Neural cell (in vitro differentiated cells): ENCODE data around the gene TAGLN3. TPM values are rescaled to one million over a fixed set of nuclear protein-coding genes. Genes with fewer than 3 reads are reported as not detected.

Experiments
- H2AFZ ChIP-seq: fragments of 200-600, 300-800 bp; sonication (generic), shearing (Covaris generic); 2 replicates; pipeline ENCODE4 v1.6.0; 2014; ENCODE audit warnings: low read depth, mild to moderate bottlenecking, antibody characterized with exemption, low read length, moderate library complexity
- H3F3A ChIP-seq: fragments of 200-600 bp; shearing (Covaris generic); 2 replicates; pipeline ENCODE4 v1.6.1; 2016; ENCODE audit warnings: mild to moderate bottlenecking, moderate library complexity, mixed read lengths, antibody characterized with exemption, low read length; ENCODE audit not compliant: insufficient read depth, poor library complexity, severe bottlenecking
- H3K27ac ChIP-seq: fragments of 200-600, 300-800 bp; sonication (generic), shearing (Covaris generic); 2 replicates; pipeline ENCODE4 v1.5.1; 2014; ENCODE audit warnings: mild to moderate bottlenecking, low read length, moderate library complexity
- H3K27me3 ChIP-seq: fragments of 300-800, 200-600 bp; sonication (generic), shearing (Covaris generic); 2 replicates; pipeline ENCODE4 v1.6.0; 2014; ENCODE audit warnings: mild to moderate bottlenecking, low read depth, low read length, moderate library complexity; ENCODE audit not compliant: insufficient read depth
- H3K36me3 ChIP-seq: fragments of 300-800, 200-600 bp; sonication (generic), shearing (Covaris generic); 2 replicates; pipeline ENCODE4 v1.5.1; 2014; ENCODE audit warnings: mild to moderate bottlenecking, antibody characterized with exemption, low read length, moderate library complexity; ENCODE audit not compliant: insufficient read depth
- H3K4me2 ChIP-seq: fragments of 300-800, 200-600 bp; sonication (generic), shearing (Covaris generic); 2 replicates; pipeline ENCODE4 v1.6.0; 2014; ENCODE audit warnings: mild to moderate bottlenecking, low read length
- H3K4me3 ChIP-seq: fragments of 300-800, 200-600 bp; sonication (generic), shearing (Covaris generic); 2 replicates; pipeline ENCODE4 v1.5.1; 2014; ENCODE audit warnings: mild to moderate bottlenecking, low read length, moderate library complexity
- H3K79me2 ChIP-seq: fragments of 200-600 bp; shearing (Covaris generic); replicated peaks from 2 replicates; pipeline ENCODE4 v1.6.0; 2014; ENCODE audit warnings: mild to moderate bottlenecking, low read length, moderate library complexity; ENCODE audit not compliant: insufficient read depth
- H3K9ac ChIP-seq: fragments of 300-800, 200-600 bp; sonication (generic), shearing (Covaris generic); 2 replicates; pipeline ENCODE4 v1.6.1; 2016; ENCODE audit warnings: mild to moderate bottlenecking, low read length, mixed read lengths
- H3K9me2 ChIP-seq: fragments of 200-600 bp; shearing (Covaris generic); 2 replicates; pipeline ENCODE4 v1.6.1; 2016; ENCODE audit warnings: mild to moderate bottlenecking, low read length, mixed read lengths; ENCODE audit not compliant: insufficient read depth
- H3K9me3 ChIP-seq: fragments of 200-600, 300-800 bp; sonication (generic), shearing (Covaris generic); 2 replicates; pipeline ENCODE4 v1.6.1; 2016; ENCODE audit warnings: mild to moderate bottlenecking, mixed run types, low read length, moderate library complexity, mixed read lengths
- H4K20me1 ChIP-seq: fragments of 200-600 bp; shearing (Covaris generic); 2 replicates; pipeline ENCODE4 v1.6.1; 2016; ENCODE audit warnings: mild to moderate bottlenecking, mixed run types; ENCODE audit not compliant: insufficient read depth
- EP300 ChIP-seq: fragments of 450-650 bp; conservative IDR thresholded peaks from 2 replicates; pipeline ENCODE4 v1.6.1; 2014; ENCODE audit warnings: antibody characterized with exemption, mild to moderate bottlenecking, moderate library complexity; ENCODE audit not compliant: poor library complexity, severe bottlenecking
- EZH2 ChIP-seq: fragments of 200-600, 300-800 bp; shearing (Covaris generic), sonication (generic); IDR thresholded peaks from 2 replicates; pipeline ENCODE4 v1.6.1; 2014; ENCODE audit warnings: antibody characterized with exemption, low read length, borderline replicate concordance, mild to moderate bottlenecking; ENCODE audit not compliant: insufficient read depth, poor library complexity, severe bottlenecking
- MXI1 ChIP-seq: fragments of 450-650 bp; conservative IDR thresholded peaks from 2 replicates; pipeline ENCODE4 v1.6.1; 2014; ENCODE audit warnings: antibody characterized with exemption, mild to moderate bottlenecking; ENCODE audit not compliant: poor library complexity, severe bottlenecking
- POLR2AphosphoS5 ChIP-seq: IDR thresholded peaks from 2 replicates; pipeline ENCODE4 v1.6.1; 2012
- RAD21 ChIP-seq: fragments of 450-650 bp; conservative IDR thresholded peaks from 2 replicates; pipeline ENCODE4 v1.6.1; 2014; ENCODE audit warnings: antibody characterized with exemption, mild to moderate bottlenecking, moderate library complexity
- SMC3 ChIP-seq: fragments of 450-650 bp; conservative IDR thresholded peaks from 2 replicates; pipeline ENCODE4 v1.6.1; 2014; ENCODE audit warnings: antibody characterized with exemption, mild to moderate bottlenecking, moderate library complexity; ENCODE audit not compliant: poor library complexity
- TAF1 ChIP-seq: IDR thresholded peaks from 2 replicates; pipeline ENCODE4 v1.6.1; 2012; ENCODE audit warnings: low read depth
- polyA plus RNA-seq: library from polyadenylated mRNA; depleted of rRNA; stranded (reverse); fragments of >200 nt; gene quantifications from 2 replicates; pipeline ENCODE4 v1.2.3, GENCODE V29; 2014
- TF ChIP-seq, protein P1 (sequence below): fragments of 450-650 bp; IDR thresholded peaks from 2 replicates; pipeline ENCODE4 v1.5.1; 2014; ENCODE audit warnings: antibody characterized with exemption, mild to moderate bottlenecking, moderate library complexity; ENCODE audit not compliant: poor library complexity, severe bottlenecking
- TF ChIP-seq, protein P2 (sequence below): IDR thresholded peaks from 2 replicates; pipeline ENCODE4 v1.6.1; 2012; ENCODE audit warnings: borderline replicate concordance

TAGLN3 gene
- polyA plus RNA-seq, 1 donor from 2014 or later, result 519 TPM

- Histone ChIP-seq H4K20me1 (no peaks in the 10 kb centered on the region), H3K36me3 (peaks cover 18% of the 10 kb centered on the region), H3K4me3 (peak overlapping the region; percentile 88), H3K9ac (no peak overlapping the region), H2AFZ (no peak overlapping the region), H3K27me3 (no peaks in the 10 kb centered on the region), H3K9me3 (no peaks in the 10 kb centered on the region), H3K79me2 (peaks cover 80% of the 10 kb centered on the region), H3F3A (no peaks in the 10 kb centered on the region), H3K9me2 (no peaks in the 10 kb centered on the region), H3K27ac (no peak overlapping the region), H3K4me2 (peak overlapping the region; percentile 99)
- TF ChIP-seq TAF1, result no peak
- TF ChIP-seq SMC3, result no peak
- TF ChIP-seq, protein P1, sequence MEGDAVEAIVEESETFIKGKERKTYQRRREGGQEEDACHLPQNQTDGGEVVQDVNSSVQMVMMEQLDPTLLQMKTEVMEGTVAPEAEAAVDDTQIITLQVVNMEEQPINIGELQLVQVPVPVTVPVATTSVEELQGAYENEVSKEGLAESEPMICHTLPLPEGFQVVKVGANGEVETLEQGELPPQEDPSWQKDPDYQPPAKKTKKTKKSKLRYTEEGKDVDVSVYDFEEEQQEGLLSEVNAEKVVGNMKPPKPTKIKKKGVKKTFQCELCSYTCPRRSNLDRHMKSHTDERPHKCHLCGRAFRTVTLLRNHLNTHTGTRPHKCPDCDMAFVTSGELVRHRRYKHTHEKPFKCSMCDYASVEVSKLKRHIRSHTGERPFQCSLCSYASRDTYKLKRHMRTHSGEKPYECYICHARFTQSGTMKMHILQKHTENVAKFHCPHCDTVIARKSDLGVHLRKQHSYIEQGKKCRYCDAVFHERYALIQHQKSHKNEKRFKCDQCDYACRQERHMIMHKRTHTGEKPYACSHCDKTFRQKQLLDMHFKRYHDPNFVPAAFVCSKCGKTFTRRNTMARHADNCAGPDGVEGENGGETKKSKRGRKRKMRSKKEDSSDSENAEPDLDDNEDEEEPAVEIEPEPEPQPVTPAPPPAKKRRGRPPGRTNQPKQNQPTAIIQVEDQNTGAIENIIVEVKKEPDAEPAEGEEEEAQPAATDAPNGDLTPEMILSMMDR, result no peak
These were observed 4.8 kb downstream of the TAGLN3 start for GRCh38 chr3:112003321-112004080.

DNA sequence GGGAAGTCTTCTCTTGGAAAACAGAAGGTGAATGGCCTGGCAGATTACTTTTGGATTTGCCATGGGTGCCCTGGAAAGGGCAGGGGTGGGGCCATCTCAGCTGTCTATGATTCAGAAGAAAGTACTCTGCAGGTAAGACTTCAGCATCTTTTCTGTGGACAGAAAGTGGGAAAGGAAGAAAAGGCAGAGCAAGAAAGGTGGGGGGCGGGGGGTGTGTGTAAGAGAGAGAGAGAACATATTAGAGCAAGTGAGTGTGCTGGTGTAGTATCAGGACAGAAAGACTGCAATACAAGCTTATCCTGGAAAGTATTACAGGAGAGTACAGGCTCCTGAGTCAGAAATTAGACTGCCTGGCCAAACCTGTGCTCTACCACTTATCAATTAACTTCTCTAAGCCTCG is 5.5 kb downstream of the TAGLN3 start:
- H3K9ac ChIP-seq, result no peak overlapping the region
- no peaks in the 10 kb centered on the region for H4K20me1 ChIP-seq
- no peaks in the 10 kb centered on the region for H3K9me3 ChIP-seq
- TF ChIP-seq EP300, result no peak
- TF ChIP-seq MXI1, result no peak
- TF ChIP-seq, protein P2, sequence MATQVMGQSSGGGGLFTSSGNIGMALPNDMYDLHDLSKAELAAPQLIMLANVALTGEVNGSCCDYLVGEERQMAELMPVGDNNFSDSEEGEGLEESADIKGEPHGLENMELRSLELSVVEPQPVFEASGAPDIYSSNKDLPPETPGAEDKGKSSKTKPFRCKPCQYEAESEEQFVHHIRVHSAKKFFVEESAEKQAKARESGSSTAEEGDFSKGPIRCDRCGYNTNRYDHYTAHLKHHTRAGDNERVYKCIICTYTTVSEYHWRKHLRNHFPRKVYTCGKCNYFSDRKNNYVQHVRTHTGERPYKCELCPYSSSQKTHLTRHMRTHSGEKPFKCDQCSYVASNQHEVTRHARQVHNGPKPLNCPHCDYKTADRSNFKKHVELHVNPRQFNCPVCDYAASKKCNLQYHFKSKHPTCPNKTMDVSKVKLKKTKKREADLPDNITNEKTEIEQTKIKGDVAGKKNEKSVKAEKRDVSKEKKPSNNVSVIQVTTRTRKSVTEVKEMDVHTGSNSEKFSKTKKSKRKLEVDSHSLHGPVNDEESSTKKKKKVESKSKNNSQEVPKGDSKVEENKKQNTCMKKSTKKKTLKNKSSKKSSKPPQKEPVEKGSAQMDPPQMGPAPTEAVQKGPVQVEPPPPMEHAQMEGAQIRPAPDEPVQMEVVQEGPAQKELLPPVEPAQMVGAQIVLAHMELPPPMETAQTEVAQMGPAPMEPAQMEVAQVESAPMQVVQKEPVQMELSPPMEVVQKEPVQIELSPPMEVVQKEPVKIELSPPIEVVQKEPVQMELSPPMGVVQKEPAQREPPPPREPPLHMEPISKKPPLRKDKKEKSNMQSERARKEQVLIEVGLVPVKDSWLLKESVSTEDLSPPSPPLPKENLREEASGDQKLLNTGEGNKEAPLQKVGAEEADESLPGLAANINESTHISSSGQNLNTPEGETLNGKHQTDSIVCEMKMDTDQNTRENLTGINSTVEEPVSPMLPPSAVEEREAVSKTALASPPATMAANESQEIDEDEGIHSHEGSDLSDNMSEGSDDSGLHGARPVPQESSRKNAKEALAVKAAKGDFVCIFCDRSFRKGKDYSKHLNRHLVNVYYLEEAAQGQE, result no peak
- TF ChIP-seq EZH2, result no peak
- no peak for TF ChIP-seq POLR2AphosphoS5
- no peak for TF ChIP-seq SMC3
- TF ChIP-seq, protein P1, result no peak
- no peak for TF ChIP-seq TAF1
- TF ChIP-seq RAD21, result no peak
- H3K27ac ChIP-seq, result no peak overlapping the region
- H3K79me2 ChIP-seq, result peaks cover 76% of the 10 kb centered on the region
- no peak overlapping the region for H2AFZ ChIP-seq
- no peaks in the 10 kb centered on the region for H3K9me2 ChIP-seq
- no peak overlapping the region for H3K4me2 ChIP-seq
- no peaks in the 10 kb centered on the region for H3K27me3 ChIP-seq
- H3K4me3 ChIP-seq, result peak overlapping the region; percentile 88
- peaks cover 18% of the 10 kb centered on the region for H3K36me3 ChIP-seq
- no peaks in the 10 kb centered on the region for H3F3A ChIP-seq
